Mammary epithelial cell (primary cell): ENCODE results near the gene PCDHB6.
"Not testable (repeated sequence)": the region's sequence is repeated elsewhere in the genome, so short reads cannot be mapped to it uniquely, and the experiment has no call there.

ENCODE experiments used
- EZH2 ChIP-seq: IDR thresholded peaks from 2 replicates; pipeline ENCODE4 v1.6.1; 2012; ENCODE audit warnings: low read length, inconsistent platforms, borderline replicate concordance
- TF ChIP-seq, protein P1 (sequence below), 2 donors: IDR thresholded peaks in 1 of 2; conservative IDR thresholded peaks in 1 of 2; 2 replicates each; pipeline ENCODE4 v1.5.1; 2011 to 2012; ENCODE audit warnings: inconsistent platforms in 2 of 2, low read length in 2 of 2, mild to moderate bottlenecking in 2 of 2, control low read depth in 1 of 2, low read depth in 1 of 2; ENCODE audit not compliant: insufficient read depth in 1 of 2; ENCODE audit errors: extremely low read depth in 1 of 2

DNA sequence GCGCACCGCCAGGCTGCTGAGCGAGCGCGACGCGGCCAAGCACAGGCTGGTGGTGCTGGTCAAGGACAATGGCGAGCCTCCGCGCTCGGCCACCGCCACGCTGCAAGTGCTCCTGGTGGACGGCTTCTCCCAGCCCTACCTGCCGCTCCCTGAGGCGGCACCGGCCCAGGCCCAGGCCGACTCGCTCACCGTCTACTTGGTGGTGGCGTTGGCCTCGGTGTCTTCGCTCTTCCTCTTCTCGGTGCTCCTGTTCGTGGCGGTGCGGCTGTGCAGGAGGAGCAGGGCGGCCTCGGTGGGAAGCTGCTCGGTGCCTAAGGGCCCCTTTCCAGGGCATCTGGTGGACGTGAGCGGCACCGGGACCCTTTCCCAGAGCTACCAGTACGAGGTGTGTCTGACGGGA, 51.8 kb downstream of the PCDHB6 start:
- TF ChIP-seq, protein P1, sequence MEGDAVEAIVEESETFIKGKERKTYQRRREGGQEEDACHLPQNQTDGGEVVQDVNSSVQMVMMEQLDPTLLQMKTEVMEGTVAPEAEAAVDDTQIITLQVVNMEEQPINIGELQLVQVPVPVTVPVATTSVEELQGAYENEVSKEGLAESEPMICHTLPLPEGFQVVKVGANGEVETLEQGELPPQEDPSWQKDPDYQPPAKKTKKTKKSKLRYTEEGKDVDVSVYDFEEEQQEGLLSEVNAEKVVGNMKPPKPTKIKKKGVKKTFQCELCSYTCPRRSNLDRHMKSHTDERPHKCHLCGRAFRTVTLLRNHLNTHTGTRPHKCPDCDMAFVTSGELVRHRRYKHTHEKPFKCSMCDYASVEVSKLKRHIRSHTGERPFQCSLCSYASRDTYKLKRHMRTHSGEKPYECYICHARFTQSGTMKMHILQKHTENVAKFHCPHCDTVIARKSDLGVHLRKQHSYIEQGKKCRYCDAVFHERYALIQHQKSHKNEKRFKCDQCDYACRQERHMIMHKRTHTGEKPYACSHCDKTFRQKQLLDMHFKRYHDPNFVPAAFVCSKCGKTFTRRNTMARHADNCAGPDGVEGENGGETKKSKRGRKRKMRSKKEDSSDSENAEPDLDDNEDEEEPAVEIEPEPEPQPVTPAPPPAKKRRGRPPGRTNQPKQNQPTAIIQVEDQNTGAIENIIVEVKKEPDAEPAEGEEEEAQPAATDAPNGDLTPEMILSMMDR (conservative IDR thresholded peaks at IDR 0.05 in 1 of 2, IDR thresholded peaks at IDR 0.05 in 1 of 2; ENCODE audit: extremely low read depth in 1 of 2, insufficient read depth in 1 of 2, low read depth in 1 of 2, low read length in 2 of 2), result not testable (repeated sequence)
- TF ChIP-seq EZH2, result not testable (repeated sequence)
